K562 (cell line): ENCODE data around the gene SMIM23. TPM values are rescaled to one million over a fixed set of nuclear protein-coding genes. Genes with fewer than 3 reads are reported as not detected.
A peak's percentile ranks its signal among the peaks of the same experiment; 100 is the strongest.

ENCODE experiments used
- ATAC-seq: fragments of 200-7000 bp; cut with Tn5 transposase; 3 replicates; pipeline ENCODE4 v1.9.1; 2020; ENCODE audit warnings: moderate library complexity
- BruUV-seq: library from RNA; stranded (reverse); fragments of 400-500 nt; replicated peaks from 2 replicates; lab custom pipeline; 2021; lab: Mats Ljungman, UMichigan
- CTCF ChIA-PET: fragments of 300-600 bp; formaldehyde crosslinking; extraction: SDS; loops from one replicate; lab custom pipeline; 2021; ENCODE audit warnings: low intra/inter-chr PET ratio; lab: Yijun Ruan, JAX
- POLR2A ChIA-PET: fragments of 300-600, 350-650 bp; sonication (Branson Sonifier 250); formaldehyde crosslinking; extraction: SDS; loops from one replicate; lab custom pipeline; 2021; ENCODE audit warnings: antibody characterized with exemption, inconsistent platforms; lab: Yijun Ruan, JAX
- DNase-seq, 4 experiments: peaks; one replicate each; pipeline versions ENCODE4 v3.0.0 to v3.0.0-alpha.2; 2011 to 2018; ENCODE audit warnings: low spot score in 3 of 4, mixed read lengths in 3 of 4; ENCODE audit errors: extremely low read depth in 1 of 4
- FAIRE-seq: peaks from 2 replicates; lab custom pipeline; 2011; peaks lifted over from hg19 to GRCh38; lab: Jason Lieb, UNC
- H2AFZ ChIP-seq: 2 replicates; pipeline ENCODE4 v1.6.0; 2011; ENCODE audit warnings: low read depth, low read length, control low read depth, inconsistent platforms
- H3K27ac ChIP-seq: fragments of 200-600 bp; 3 replicates; pipeline ENCODE4 v1.8.0; 2011; ENCODE audit warnings: low read depth, mild to moderate bottlenecking, control low read depth, inconsistent platforms, low read length, moderate library complexity, mixed read lengths; ENCODE audit errors: extremely low read depth
- H3K27me3 ChIP-seq, 2 experiments: fragments of 300-600 bp in 1 of 2; 2 replicates in 1 of 2; 3 replicates in 1 of 2; pipeline versions ENCODE4 v1.6.0 to v1.8.0; 2011; ENCODE audit warnings: inconsistent platforms in 2 of 2, low read length in 2 of 2, mild to moderate bottlenecking in 1 of 2, mixed read lengths in 1 of 2, moderate library complexity in 1 of 2; ENCODE audit not compliant: control insufficient read depth in 2 of 2, insufficient read depth in 2 of 2
- H3K36me3 ChIP-seq: fragments of 300-600 bp; 3 replicates; pipeline ENCODE4 v1.8.0; 2011; ENCODE audit warnings: mild to moderate bottlenecking, low read length, inconsistent platforms; ENCODE audit not compliant: control insufficient read depth, insufficient read depth
- H3K4me1 ChIP-seq, 2 experiments: fragments of 200-600 bp in 1 of 2; replicated peaks in 1 of 2; 2 replicates in 1 of 2; 3 replicates in 1 of 2; pipeline versions ENCODE4 v1.5.1 to v1.8.0; 2011; ENCODE audit warnings: inconsistent platforms in 2 of 2, low read length in 2 of 2, mild to moderate bottlenecking in 1 of 2, mixed read lengths in 1 of 2, moderate library complexity in 1 of 2; ENCODE audit not compliant: control insufficient read depth in 2 of 2, insufficient read depth in 2 of 2
- H3K4me2 ChIP-seq: 2 replicates; pipeline ENCODE4 v1.6.1; 2011; ENCODE audit warnings: low read length, control low read depth, inconsistent platforms, mixed read lengths; ENCODE audit not compliant: insufficient read depth
- H3K4me3 ChIP-seq: fragments of 200-600 bp; sonication (generic), shearing (Covaris generic); 2 replicates; pipeline ENCODE4 v1.5.1; 2016; ENCODE audit warnings: control low read depth, inconsistent platforms
- H3K79me2 ChIP-seq: fragments of 200-600 bp; 3 replicates; pipeline ENCODE4 v1.8.0; 2011; ENCODE audit warnings: low read length, inconsistent platforms; ENCODE audit not compliant: control insufficient read depth, insufficient read depth
- H3K9ac ChIP-seq, 2 experiments: 2 replicates each; pipeline versions ENCODE4 v1.6.0 to v1.6.1; 2011; ENCODE audit warnings: low read depth in 2 of 2, low read length in 2 of 2, control low read depth in 1 of 2, inconsistent platforms in 1 of 2, mild to moderate bottlenecking in 1 of 2, mixed read lengths in 1 of 2; ENCODE audit not compliant: insufficient read depth in 1 of 2
- H3K9me1 ChIP-seq: one replicate; pipeline ENCODE4 v1.6.0; 2011; ENCODE audit warnings: inconsistent platforms, mild to moderate bottlenecking, low read length, moderate library complexity; ENCODE audit not compliant: control insufficient read depth, insufficient read depth
- H3K9me3 ChIP-seq: replicated peaks from 2 replicates; pipeline ENCODE4 v1.5.1; 2011; ENCODE audit warnings: low read depth, low read length, inconsistent platforms; ENCODE audit not compliant: control insufficient read depth, insufficient read depth
- H4K20me1 ChIP-seq: replicated peaks from 2 replicates; pipeline ENCODE4 v1.6.1; 2011; ENCODE audit warnings: low read length, inconsistent platforms, mixed read lengths; ENCODE audit not compliant: control insufficient read depth, insufficient read depth
- ADNP ChIP-seq: fragments of 200-800 bp; sonication (Bioruptor generic); IDR thresholded peaks from 2 replicates; pipeline ENCODE4 v1.6.1; 2016; ENCODE audit warnings: missing genetic modification characterization, missing compliant biosample characterization
- CBFA2T3 ChIP-seq: fragments of 450-650 bp; IDR thresholded peaks from 2 replicates; pipeline ENCODE4 v1.6.1; 2017
- NFXL1 ChIP-seq: fragments of 450-650 bp; formaldehyde crosslinking; IDR thresholded peaks from 2 replicates; pipeline ENCODE4 v1.4.0; 2021; ENCODE audit warnings: mild to moderate bottlenecking
- RHOXF2B ChIP-seq: fragments of 250-450 bp; sonication (Bioruptor Pico); conservative IDR thresholded peaks from 2 replicates; pipeline ENCODE4 v1.5.1; 2021
- ZBTB5 ChIP-seq: fragments of 450-650 bp; IDR thresholded peaks from 2 replicates; pipeline ENCODE4 v1.6.1; 2017; ENCODE audit warnings: antibody characterized with exemption
- ZFP36 ChIP-seq: fragments of 150-350 bp; IDR thresholded peaks from 2 replicates; pipeline ENCODE4 v1.6.1; 2018; ENCODE audit warnings: low read length, low read depth; ENCODE audit not compliant: partially characterized antibody
- ZNF184 ChIP-seq: sonication (generic); formaldehyde crosslinking; IDR thresholded peaks from 2 replicates; pipeline ENCODE4 v1.5.0; 2020; ENCODE audit warnings: missing genetic modification reagents
- ZSCAN29 ChIP-seq: fragments of 450-650 bp; IDR thresholded peaks from 2 replicates; pipeline ENCODE4 v1.6.1; 2017
- WGBS: fragments of 100-300 bp; shearing (Covaris generic); methylation state at CpG from one replicate; pipeline ENCODE4 v1.1.6; 2016; ENCODE audit warnings: low coverage, mixed read lengths; ENCODE audit not compliant: insufficient coverage; ENCODE audit errors: missing lambda C conversion rate; 5-methylcytosine and 5-hydroxymethylcytosine counted together
- in situ Hi-C: fragments of 300-500 bp; cut with MboI; formaldehyde crosslinking; loops from 4 replicates; pipeline ENCODE4 v1.15.0; 2018; ENCODE audit warnings: inconsistent platforms, mixed read lengths
- intact Hi-C: fragments of 100-400 bp; cut with micrococcal nuclease; formaldehyde crosslinking; loops from 2 replicates; pipeline ENCODE4 v1.14.2; 2022
- polyA plus RNA-seq, 8 experiments: library from polyadenylated mRNA; depleted of rRNA in 4 of 8; stranded (reverse) in 5 of 8; unstranded in 3 of 8; fragments of >200 nt; fragmentation: Nextera tagmentation in 2 of 8; fragmentation: Illumina TruSeq in 1 of 8; extraction: Ambion mirVana in 2 of 8; extraction: Trizol in 1 of 8; gene quantifications; 2 replicates each; pipeline versions ENCODE4 v1.2.1 to v1.2.3, GENCODE V29; 2011 to 2014; ENCODE audit warnings: inconsistent platforms in 1 of 8, missing spikeins in 1 of 8
- total RNA-seq, 7 experiments: library from RNA; depleted of rRNA in 6 of 7; stranded (reverse); fragments of >200 nt in 6 of 7; fragmentation: Illumina TruSeq in 2 of 7; extraction: Trizol in 2 of 7; gene quantifications; 2 replicates each; pipeline versions ENCODE4 v1.2.1 to v1.2.3, GENCODE V29; 2011 to 2021; ENCODE audit warnings: low replicate concordance in 1 of 7
- TF ChIP-seq, protein P1 (sequence below): sonication (generic); formaldehyde crosslinking; IDR thresholded peaks from 2 replicates; pipeline ENCODE4 v1.8.0; 2022; ENCODE audit warnings: mild to moderate bottlenecking, missing genetic modification reagents
- TF ChIP-seq, protein P2 (sequence below): sonication (generic); formaldehyde crosslinking; IDR thresholded peaks from 2 replicates; pipeline ENCODE4 v1.8.0; 2022; ENCODE audit warnings: mild to moderate bottlenecking, missing genetic modification reagents

The SMIM23 gene
- total and polyA plus RNA-seq, 9 of the 15 experiments (the other 6 are each of a cell fraction or from before 2014, with no cell fraction given): not detected

DNA sequence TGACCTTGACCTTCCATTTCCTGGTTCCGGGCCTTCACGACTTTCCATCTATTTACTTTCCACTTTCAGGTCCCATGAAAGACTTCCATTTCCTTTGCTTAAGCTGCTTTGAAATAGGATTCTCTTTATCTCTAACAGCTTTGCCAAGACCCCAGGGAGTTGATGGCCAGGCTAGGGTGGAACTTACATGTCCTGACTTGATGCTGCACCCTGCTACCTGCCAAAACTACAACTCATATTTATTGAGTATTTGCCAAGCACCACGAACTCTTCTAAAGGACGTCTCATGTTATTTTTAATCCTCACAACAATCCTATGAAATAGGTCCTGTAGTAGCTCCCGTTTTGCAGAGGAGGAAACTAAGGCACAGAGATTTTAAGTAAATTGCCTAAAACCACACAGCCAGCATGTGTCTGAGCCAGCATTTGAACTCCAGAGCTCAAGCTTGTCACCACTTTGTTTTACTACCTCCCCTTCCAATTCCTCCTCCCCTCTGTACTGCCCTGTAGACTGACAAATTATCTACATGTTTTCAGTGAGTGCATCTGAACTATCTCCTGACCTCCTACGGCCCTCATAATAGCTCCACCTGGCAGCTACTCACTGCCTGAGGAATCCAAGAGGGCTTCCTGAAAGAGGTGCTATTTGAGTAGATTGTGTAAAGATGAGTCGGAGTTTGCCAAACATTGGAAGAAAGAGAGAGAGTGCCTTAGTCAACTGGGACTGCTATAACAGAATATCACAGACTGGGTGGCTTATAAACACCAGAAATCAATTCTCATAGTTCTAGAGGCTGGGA is 38.4 kb upstream of the SMIM23 start:
- no peaks in the 10 kb centered on the region for H3K36me3 ChIP-seq
- no TSS peak for BruUV-seq
- H4K20me1 ChIP-seq: no peaks in the 10 kb centered on the region
- no peak overlapping the region for H3K27ac ChIP-seq
- in situ Hi-C loops: no loop called here
- ChIA-PET POLR2A (interaction anchor here (0.6 to 0.8 kb wide), 3 partner anchors 49 to 395 kb away, joined by 3 read pairs; no protein-coding TSS in a partner anchor), CTCF (interaction anchor here (0.6 kb wide), 1 partner anchor 167 kb away, joined by 4 read pairs; no protein-coding TSS in a partner anchor)
- 0% methylated on average over 7 of the region's 7 CpGs for WGBS
- ATAC-seq: no peak
- H3K79me2 ChIP-seq: no peaks in the 10 kb centered on the region
- no peaks in the 10 kb centered on the region; a peak in 1 of 5 replicates for H3K27me3 ChIP-seq
- no peak for FAIRE-seq
- DNase-seq: no peak
- H2AFZ ChIP-seq: no peak overlapping the region
- TF ChIP-seq ZFP36: peak; percentile 44
- no peak for TF ChIP-seq ZSCAN29
- TF ChIP-seq CBFA2T3: no peak
- no peaks in the 10 kb centered on the region for H3K9me3 ChIP-seq
- H3K9ac ChIP-seq: no peak overlapping the region
- H3K4me1 ChIP-seq: no peaks in the 10 kb centered on the region
- H3K4me2 ChIP-seq: no peak overlapping the region
- H3K9me1 ChIP-seq: no peaks in the 10 kb centered on the region
- intact Hi-C loops: no loop called here
- no peak overlapping the region for H3K4me3 ChIP-seq

GRCh38 chr5:171748720-171749119 is 36.9 kb upstream of the SMIM23 start:
- H3K9ac ChIP-seq: no peak overlapping the region
- 0% methylated on average over 6 of the region's 6 CpGs for WGBS
- in situ Hi-C loops (no loop called here), intact Hi-C loops (no loop called here)
- no peak for DNase-seq
- ATAC-seq: no peak
- H3K4me3 ChIP-seq: no peak overlapping the region
- H3K79me2 ChIP-seq: no peaks in the 10 kb centered on the region
- no peaks in the 10 kb centered on the region for H3K9me3 ChIP-seq
- ChIA-PET CTCF (no interaction called here), POLR2A (interaction anchor here (0.5 to 1.4 kb wide), 5 partner anchors 9 to 795 kb away, joined by 3 to 4 read pairs (median 3); no protein-coding TSS in a partner anchor)
- H3K4me2 ChIP-seq: no peak overlapping the region
- no peaks in the 10 kb centered on the region for H4K20me1 ChIP-seq
- no TSS peak for BruUV-seq
- H2AFZ ChIP-seq: no peak overlapping the region
- no peaks in the 10 kb centered on the region for H3K4me1 ChIP-seq
- H3K36me3 ChIP-seq: no peaks in the 10 kb centered on the region
- no peak for FAIRE-seq
- H3K9me1 ChIP-seq: no peaks in the 10 kb centered on the region
- no peak overlapping the region for H3K27ac ChIP-seq
- H3K27me3 ChIP-seq: no peaks in the 10 kb centered on the region; a peak in 1 of 5 replicates
- TF ChIP-seq ZBTB5: no peak
- TF ChIP-seq, protein P1, sequence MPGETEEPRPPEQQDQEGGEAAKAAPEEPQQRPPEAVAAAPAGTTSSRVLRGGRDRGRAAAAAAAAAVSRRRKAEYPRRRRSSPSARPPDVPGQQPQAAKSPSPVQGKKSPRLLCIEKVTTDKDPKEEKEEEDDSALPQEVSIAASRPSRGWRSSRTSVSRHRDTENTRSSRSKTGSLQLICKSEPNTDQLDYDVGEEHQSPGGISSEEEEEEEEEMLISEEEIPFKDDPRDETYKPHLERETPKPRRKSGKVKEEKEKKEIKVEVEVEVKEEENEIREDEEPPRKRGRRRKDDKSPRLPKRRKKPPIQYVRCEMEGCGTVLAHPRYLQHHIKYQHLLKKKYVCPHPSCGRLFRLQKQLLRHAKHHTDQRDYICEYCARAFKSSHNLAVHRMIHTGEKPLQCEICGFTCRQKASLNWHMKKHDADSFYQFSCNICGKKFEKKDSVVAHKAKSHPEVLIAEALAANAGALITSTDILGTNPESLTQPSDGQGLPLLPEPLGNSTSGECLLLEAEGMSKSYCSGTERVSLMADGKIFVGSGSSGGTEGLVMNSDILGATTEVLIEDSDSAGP (CRISPR knock-in tag): no peak
- TF ChIP-seq RHOXF2B: no peak
- no peak for TF ChIP-seq ZNF184 (CRISPR knock-in tag)
- TF ChIP-seq NFXL1 (CRISPR knock-in tag): no peak
- TF ChIP-seq, protein P2, sequence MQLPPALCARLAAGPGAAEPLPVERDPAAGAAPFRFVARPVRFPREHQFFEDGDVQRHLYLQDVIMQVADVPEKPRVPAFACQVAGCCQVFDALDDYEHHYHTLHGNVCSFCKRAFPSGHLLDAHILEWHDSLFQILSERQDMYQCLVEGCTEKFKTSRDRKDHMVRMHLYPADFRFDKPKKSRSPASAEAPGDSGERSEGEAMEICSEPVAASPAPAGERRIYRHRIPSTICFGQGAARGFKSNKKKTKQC (CRISPR knock-in tag): no peak
- TF ChIP-seq ADNP (tag): no peak
